Tibial nerve (tissue), 4 donors: Measurements from ENCODE around the gene NFATC2.

ENCODE experiments used
- EP300 ChIP-seq, 2 donors: sonication (generic); formaldehyde crosslinking; IDR thresholded peaks; one replicate each; pipeline ENCODE4 v1.6.1; 2017; ENCODE audit warnings: antibody characterized with exemption in 2 of 2, mild to moderate bottlenecking in 1 of 2
- POLR2A ChIP-seq, 2 donors: fragments of 450-650 bp; IDR thresholded peaks; one replicate each; pipeline ENCODE4 v1.6.1; 2017; ENCODE audit warnings: antibody characterized with exemption in 2 of 2, mild to moderate bottlenecking in 2 of 2, moderate library complexity in 2 of 2
- TF ChIP-seq, protein P1 (sequence below), 5 experiments: fragments of 200-600 bp in 3 of 5; fragments of 450-650 bp in 2 of 5; sonication (generic) in 3 of 5; IDR thresholded peaks; one replicate each; pipeline ENCODE4 v1.5.1; 2016 to 2019; ENCODE audit warnings: antibody characterized with exemption in 5 of 5, mild to moderate bottlenecking in 3 of 5, moderate library complexity in 2 of 5

DNA sequence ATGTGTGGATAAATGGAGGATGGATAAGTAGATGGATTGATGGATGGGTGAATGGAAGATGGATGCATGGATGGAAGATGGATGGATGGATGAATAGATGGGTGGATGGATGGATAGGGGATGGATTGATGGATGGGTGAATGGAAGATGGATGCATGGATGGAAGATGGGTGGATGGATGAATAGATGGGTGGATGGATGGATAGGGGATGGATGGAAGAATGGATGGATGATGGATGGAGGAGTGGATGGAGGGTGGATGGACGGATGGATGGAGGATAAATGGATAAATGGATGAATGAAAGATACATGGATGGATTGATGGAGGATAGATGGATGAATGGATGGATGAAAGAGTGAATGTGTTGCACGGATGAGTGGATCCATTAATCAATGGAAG lies 3.0 kb upstream of the NFATC2 start:
- TF ChIP-seq, protein P1, sequence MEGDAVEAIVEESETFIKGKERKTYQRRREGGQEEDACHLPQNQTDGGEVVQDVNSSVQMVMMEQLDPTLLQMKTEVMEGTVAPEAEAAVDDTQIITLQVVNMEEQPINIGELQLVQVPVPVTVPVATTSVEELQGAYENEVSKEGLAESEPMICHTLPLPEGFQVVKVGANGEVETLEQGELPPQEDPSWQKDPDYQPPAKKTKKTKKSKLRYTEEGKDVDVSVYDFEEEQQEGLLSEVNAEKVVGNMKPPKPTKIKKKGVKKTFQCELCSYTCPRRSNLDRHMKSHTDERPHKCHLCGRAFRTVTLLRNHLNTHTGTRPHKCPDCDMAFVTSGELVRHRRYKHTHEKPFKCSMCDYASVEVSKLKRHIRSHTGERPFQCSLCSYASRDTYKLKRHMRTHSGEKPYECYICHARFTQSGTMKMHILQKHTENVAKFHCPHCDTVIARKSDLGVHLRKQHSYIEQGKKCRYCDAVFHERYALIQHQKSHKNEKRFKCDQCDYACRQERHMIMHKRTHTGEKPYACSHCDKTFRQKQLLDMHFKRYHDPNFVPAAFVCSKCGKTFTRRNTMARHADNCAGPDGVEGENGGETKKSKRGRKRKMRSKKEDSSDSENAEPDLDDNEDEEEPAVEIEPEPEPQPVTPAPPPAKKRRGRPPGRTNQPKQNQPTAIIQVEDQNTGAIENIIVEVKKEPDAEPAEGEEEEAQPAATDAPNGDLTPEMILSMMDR (IDR thresholded peaks at IDR 0.05): no peak
- TF ChIP-seq EP300 (IDR thresholded peaks at IDR 0.05) (no peak), POLR2A (IDR thresholded peaks at IDR 0.05) (no peak)
